ENCODE measurements around the gene TGM5.
A peak's percentile ranks its signal among the peaks of the same experiment; 100 is the strongest.
"Not testable (repeated sequence)": the region's sequence is repeated elsewhere in the genome, so short reads cannot be mapped to it uniquely, and the experiment has no call there.

The TGM5 gene, protein sequence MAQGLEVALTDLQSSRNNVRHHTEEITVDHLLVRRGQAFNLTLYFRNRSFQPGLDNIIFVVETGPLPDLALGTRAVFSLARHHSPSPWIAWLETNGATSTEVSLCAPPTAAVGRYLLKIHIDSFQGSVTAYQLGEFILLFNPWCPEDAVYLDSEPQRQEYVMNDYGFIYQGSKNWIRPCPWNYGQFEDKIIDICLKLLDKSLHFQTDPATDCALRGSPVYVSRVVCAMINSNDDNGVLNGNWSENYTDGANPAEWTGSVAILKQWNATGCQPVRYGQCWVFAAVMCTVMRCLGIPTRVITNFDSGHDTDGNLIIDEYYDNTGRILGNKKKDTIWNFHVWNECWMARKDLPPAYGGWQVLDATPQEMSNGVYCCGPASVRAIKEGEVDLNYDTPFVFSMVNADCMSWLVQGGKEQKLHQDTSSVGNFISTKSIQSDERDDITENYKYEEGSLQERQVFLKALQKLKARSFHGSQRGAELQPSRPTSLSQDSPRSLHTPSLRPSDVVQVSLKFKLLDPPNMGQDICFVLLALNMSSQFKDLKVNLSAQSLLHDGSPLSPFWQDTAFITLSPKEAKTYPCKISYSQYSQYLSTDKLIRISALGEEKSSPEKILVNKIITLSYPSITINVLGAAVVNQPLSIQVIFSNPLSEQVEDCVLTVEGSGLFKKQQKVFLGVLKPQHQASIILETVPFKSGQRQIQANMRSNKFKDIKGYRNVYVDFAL

DNA sequence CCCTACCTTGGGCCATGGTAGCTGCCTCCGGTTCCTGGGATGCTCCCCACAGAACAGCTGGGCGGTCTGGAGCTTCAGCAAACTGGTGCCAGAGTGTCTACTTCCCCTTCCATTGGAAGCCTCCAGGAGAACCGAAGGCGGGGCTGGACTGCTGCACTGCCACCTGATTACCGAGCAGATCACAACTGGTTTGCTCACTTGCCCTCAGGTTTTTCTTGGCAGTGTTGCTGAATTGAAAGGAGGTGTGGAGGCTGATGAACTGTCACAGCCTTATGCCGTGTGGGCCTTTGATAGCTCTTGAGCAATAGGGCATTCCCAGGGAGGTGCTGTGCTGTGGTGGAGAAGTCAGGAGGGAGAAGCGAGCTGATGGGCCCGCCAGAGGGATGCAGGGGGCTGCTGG lies at the start of gene TGM5:
Gene TGM5, minus strand, starts transcription at position 95 of the 400 bp plus-strand sequence. Its CDS starts 79 bp downstream, at position 16.
- DNase-seq = no peak

DNA sequence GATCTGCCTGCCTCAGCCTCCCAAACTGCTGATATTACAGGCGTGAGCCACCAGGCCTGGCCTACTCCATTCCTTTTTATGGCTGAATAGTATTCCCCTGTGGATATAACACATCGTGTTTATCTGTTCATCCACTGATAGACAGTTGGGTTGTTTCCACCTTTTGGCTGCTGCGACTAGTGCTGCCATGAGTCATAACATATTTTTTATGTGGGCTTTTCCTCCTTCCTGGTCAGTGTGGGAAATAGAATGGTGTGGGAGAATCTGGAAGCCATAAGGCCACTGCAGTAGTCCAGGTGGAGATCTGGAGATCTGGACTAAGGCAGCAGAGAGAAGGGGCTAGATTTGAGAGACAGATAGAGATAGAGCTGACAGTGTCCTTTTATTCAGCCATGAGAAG lies 47.4 kb upstream of the TGM5 start:
- no peak for DNase-seq

- DNase-seq = no peak
These were observed 45.6 kb upstream of the TGM5 start for GRCh38 chr15:43312378-43312777.

- DNase-seq = no peak
These were observed 35.6 kb upstream of the TGM5 start, which contains the start of gene TGM7 for GRCh38 chr15:43302205-43302817. TGM7 (minus strand) TSS chr15:43302255.

- no peak for DNase-seq
These were observed 33.2 kb upstream of the TGM5 start for GRCh38 chr15:43299884-43300283.

- DNase-seq = no peak
These were observed 32.7 kb upstream of the TGM5 start for GRCh38 chr15:43299411-43299810.

DNA sequence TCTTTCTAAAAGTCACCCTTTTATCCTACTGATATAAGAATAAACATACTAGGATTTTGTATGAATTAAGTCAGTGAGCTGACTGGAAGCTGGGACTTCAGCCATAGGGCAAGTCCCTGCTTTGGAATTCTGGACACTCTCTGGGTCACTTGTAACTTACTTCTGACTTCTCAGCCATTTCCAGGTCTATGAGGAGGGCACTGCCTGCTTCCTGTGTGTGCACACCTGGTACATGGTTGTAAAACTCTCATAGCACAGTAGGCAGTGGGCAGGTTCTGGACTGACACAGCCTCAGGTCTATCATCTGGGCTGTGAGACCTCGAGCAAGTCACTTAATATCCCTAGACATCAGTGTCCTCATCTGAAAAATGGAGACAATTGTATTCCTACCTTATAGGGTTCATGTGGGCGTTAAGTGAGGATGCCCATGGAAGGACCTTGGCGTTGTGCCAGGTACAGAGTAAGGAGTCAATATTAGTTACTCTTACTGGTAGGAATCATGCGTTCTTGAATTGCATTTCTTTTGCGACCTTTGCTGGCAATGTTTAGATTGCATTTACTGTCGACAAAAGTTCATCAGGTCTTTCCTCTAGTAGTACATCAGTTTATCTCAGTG lies 27.5 kb upstream of the TGM5 start:
- DNase-seq = no peak

- DNase-seq = no peak
These were observed 26.7 kb upstream of the TGM5 start for GRCh38 chr15:43293432-43293831.

- DNase-seq = no peak
These were observed 25.8 kb upstream of the TGM5 start for GRCh38 chr15:43292375-43293078.

DNA sequence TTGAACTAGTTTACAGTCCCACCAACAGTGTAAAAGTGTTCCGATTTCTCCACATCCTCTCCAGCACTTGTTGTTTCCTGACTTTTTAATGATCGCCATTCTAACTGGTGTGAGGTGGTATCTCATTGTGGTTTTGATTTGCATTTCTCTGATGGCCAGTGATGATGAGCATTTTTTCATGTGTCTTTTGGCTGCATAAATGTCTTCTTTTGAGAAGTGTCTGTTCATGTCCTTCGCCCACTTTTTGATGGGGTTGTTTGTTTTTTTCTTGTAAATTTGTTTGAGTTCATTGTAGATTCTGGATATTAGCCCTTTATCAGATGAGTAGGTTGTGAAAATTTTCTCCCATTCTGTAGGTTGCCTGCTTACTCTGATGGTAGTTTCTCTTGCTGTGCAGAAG lies 22.9 kb upstream of the TGM5 start:
- not testable (repeated sequence) for DNase-seq

DNA sequence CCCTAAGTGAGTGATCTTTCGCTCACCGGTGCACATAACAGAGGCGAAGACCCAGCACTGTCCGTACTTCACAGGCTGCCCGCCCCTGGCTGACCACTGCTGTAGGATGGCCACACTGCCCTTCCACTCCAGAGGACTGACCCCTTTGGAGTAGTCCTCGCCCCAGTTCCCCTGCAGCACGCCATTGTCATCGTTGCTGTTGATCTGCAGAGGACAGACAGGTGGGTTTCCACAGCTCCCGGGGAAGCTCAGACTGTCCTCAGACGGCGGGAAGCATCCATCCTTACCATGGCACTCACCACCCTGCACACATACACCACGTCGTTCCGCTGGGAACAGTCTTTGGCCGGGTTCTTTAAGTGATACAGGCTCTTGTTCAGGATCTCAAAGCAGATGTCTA lies 20.5 kb upstream of the TGM5 start:
- DNase-seq = no peak

GRCh38 chr15:43286074-43286473 lies 19.3 kb upstream of the TGM5 start:
- no peak for DNase-seq

GRCh38 chr15:43285609-43286037 lies 18.9 kb upstream of the TGM5 start:
- DNase-seq = peak; percentile 38

- no peak for DNase-seq
These were observed 16.8 kb upstream of the TGM5 start for GRCh38 chr15:43283526-43283925.

GRCh38 chr15:43281926-43282602 lies 15.3 kb upstream of the TGM5 start:
- DNase-seq = no peak

GRCh38 chr15:43280996-43281395 lies 14.3 kb upstream of the TGM5 start:
- DNase-seq = no peak

- DNase-seq = no peak
These were observed 12.8 kb upstream of the TGM5 start for GRCh38 chr15:43279496-43279895.

GRCh38 chr15:43278869-43279268 lies 12.1 kb upstream of the TGM5 start:
- DNase-seq = no peak

DNA sequence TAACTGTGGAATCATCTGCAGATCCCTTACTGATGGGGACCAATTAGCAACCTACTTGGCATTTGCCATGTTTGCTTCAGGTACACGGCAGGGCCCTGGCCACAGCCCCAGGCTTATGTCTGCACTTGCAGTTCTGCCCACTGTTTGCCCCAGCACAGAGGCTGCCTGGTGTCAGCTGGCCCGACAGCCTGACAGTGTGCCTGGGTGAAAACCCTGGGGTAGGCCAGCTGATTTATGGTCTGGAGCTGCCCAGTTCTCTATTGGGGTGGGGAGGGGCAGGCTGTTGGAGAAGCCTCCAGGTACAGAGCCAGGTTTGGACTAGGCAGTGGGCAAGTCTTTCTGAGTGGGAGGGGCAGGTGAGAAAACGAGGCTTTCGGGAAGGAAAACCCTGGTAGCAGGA lies 11.2 kb upstream of the TGM5 start:
- no peak for DNase-seq

DNA sequence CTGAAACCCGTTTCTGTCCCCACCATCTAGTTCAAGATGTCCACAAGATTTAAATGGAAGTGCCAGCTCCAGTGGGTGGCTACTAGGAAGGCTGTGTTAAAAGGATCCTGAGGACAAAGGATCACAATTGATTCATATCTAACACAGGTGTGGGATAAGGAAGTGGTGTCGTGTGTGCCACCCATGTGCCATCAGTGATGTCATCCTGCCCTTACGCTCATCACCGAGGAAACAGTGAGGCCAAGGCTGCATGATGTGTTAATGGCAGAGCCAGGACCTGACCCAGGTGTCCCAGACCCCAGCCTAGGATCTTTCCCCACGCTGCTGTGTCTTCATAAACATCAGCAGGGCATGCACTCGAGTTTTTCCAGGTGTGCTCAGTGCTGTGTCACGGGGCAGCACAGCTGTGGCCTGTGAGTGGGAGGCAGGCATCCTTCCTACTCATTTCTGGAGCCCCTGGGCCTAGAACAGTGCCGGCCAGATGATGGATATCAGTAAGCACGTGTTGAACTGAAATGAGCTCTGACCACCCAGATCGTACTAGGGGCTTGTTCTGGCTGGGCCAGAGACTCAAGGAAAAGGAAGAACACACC lies 10.6 kb upstream of the TGM5 start:
- DNase-seq = no peak

DNA sequence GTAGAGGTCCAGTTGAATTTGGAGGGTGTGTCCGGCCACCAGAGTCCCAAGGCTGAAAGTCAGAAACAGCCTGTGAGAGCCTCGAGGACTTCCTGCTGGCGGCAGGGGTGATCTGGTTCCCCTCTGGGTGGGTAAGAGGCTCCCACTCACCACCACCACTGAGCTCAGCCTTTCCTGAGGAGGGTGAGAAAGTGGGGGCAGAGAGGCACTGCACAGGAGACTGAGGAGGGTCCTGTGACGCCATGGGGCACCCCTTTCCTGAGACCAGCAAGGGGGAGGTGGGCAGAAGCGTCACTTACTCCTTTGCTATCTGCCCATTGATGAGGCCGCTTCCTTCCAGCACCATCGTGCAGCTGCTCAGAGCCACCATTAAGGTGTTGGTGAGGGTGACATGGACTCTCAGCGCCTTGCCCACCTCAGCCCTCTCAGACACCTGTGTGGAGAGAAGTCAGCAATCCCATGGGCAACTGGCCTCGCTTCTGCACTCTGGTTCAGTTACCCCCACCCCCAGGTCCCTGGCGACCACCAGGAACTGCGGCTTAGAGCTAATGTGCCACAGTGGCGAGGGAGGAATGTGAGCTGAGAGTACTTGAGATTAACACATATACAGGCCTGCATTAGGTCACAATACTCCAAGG lies 10.0 kb upstream of the TGM5 start:
- no peak for DNase-seq

All from CD4-positive, alpha-beta T cell treated with Interleukin-15 for 1 hour (primary cell).